Glutamatergic neuron (in vitro differentiated cells): ENCODE results near the gene ATP2B2. TPM values are rescaled to one million over a fixed set of nuclear protein-coding genes. Genes with fewer than 3 reads are reported as not detected.

Source experiments
- DNase-seq: peaks from one replicate; pipeline ENCODE4 v3.0.0; 2022
- H3K27ac Mint-ChIP-seq: one replicate; pipeline ENCODE4 v1.8.0; 2020; ENCODE audit warnings: mild to moderate bottlenecking, mixed read lengths, inconsistent platforms; ENCODE audit not compliant: unreplicated experiment
- H3K27me3 Mint-ChIP-seq: one replicate; pipeline ENCODE4 v1.8.0; 2020; ENCODE audit warnings: mild to moderate bottlenecking, moderate library complexity, mixed read lengths, inconsistent platforms; ENCODE audit not compliant: unreplicated experiment
- H3K36me3 Mint-ChIP-seq: one replicate; pipeline ENCODE4 v1.8.0; 2020; ENCODE audit warnings: mild to moderate bottlenecking, mixed read lengths, inconsistent platforms; ENCODE audit not compliant: unreplicated experiment
- H3K4me1 Mint-ChIP-seq: one replicate; pipeline ENCODE4 v1.8.0; 2020; ENCODE audit warnings: mild to moderate bottlenecking, low read depth, mixed read lengths, inconsistent platforms; ENCODE audit not compliant: unreplicated experiment
- H3K4me3 Mint-ChIP-seq: one replicate; pipeline ENCODE4 v1.8.0; 2020; ENCODE audit warnings: mild to moderate bottlenecking, mixed read lengths, inconsistent platforms; ENCODE audit not compliant: unreplicated experiment
- H3K9me3 Mint-ChIP-seq: one replicate; pipeline ENCODE4 v1.8.0; 2020; ENCODE audit warnings: mild to moderate bottlenecking, moderate library complexity, mixed read lengths, inconsistent platforms; ENCODE audit not compliant: unreplicated experiment
- total RNA-seq: library from RNA; stranded (reverse); fragmentation: NEBNext Ultra II Directional; extraction: Animal tissue kit (Norgen Biotek cat#: 25700); gene quantifications from one replicate; pipeline ENCODE4 v1.2.1, GENCODE V29; 2021; ENCODE audit not compliant: unreplicated experiment
- TF ChIP-seq, protein P1 (sequence below): fragments of 200-600 bp; sonication (generic); IDR thresholded peaks from one replicate; pipeline ENCODE4 v1.5.0; 2021; ENCODE audit not compliant: partially characterized antibody, unreplicated experiment

The ATP2B2 gene
- total RNA-seq, 1 donor from 2014 or later = 31.2 TPM

DNA sequence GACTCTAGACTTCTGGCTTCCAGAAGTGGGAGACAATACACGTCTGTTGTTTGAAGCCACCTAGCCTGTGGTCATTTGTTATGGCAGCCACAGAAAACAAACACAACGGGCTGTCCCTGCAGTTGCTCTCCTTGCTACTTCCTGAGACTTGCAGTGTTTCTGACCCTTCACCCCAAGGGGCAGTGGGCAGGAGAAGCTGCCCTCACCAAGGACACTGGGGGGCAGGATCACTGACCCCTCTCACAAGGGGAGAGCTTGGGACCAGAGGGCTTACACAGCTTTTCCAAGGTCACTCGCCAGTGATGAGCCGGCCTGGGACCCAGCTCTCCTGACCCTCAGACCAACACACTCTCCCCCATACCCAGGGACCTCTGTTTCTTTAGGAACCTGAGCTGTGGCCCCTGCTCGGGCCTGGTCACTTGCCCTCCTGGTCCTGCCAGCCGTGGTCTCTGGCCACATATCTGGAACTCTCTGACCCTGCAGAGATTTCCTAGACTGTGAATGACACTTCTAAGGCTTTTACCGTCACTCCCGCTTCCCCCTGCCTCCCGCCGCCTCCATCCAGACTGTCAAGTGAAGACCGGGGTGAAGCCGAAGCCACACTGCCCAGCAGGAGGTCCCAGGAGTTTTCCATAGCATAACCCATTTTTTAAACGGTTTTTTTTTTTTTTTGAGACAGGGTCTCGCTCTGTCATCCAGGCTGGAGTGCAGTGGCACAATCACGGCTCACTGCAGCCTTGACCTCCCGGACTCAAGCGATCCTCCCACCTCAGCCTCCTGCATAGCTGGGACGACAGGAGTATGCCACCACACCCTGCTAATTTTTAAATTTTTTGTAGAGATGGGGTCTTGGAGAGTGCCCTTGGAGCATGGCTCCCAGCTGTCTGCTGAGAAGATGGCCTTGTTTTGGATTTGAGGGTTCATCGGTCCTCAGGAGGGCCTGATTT, 4.4 kb downstream of the ATP2B2 start:
- H3K27ac Mint-ChIP-seq = no peak overlapping the region
- no peak overlapping the region for H3K4me3 Mint-ChIP-seq
- H3K4me1 Mint-ChIP-seq = peaks cover 11% of the 10 kb centered on the region
- no peaks in the 10 kb centered on the region for H3K27me3 Mint-ChIP-seq
- TF ChIP-seq, protein P1, sequence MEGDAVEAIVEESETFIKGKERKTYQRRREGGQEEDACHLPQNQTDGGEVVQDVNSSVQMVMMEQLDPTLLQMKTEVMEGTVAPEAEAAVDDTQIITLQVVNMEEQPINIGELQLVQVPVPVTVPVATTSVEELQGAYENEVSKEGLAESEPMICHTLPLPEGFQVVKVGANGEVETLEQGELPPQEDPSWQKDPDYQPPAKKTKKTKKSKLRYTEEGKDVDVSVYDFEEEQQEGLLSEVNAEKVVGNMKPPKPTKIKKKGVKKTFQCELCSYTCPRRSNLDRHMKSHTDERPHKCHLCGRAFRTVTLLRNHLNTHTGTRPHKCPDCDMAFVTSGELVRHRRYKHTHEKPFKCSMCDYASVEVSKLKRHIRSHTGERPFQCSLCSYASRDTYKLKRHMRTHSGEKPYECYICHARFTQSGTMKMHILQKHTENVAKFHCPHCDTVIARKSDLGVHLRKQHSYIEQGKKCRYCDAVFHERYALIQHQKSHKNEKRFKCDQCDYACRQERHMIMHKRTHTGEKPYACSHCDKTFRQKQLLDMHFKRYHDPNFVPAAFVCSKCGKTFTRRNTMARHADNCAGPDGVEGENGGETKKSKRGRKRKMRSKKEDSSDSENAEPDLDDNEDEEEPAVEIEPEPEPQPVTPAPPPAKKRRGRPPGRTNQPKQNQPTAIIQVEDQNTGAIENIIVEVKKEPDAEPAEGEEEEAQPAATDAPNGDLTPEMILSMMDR = no peak
- DNase-seq = no peak
- H3K36me3 Mint-ChIP-seq = no peaks in the 10 kb centered on the region
- H3K9me3 Mint-ChIP-seq = peaks cover 1% of the 10 kb centered on the region

- Mint-ChIP-seq H3K4me1 (peaks cover 9% of the 10 kb centered on the region), H3K27me3 (no peaks in the 10 kb centered on the region), H3K36me3 (no peaks in the 10 kb centered on the region), H3K27ac (no peak overlapping the region), H3K4me3 (no peak overlapping the region), H3K9me3 (peaks cover 3% of the 10 kb centered on the region)
- TF ChIP-seq, protein P1 = no peak
- DNase-seq = no peak
Observed at GRCh38 chr3:10498271-10498670, 7.1 kb downstream of the ATP2B2 start.

GRCh38 chr3:10497439-10497838, 7.9 kb downstream of the ATP2B2 start:
- no peaks in the 10 kb centered on the region for H3K36me3 Mint-ChIP-seq
- no peak overlapping the region for H3K4me3 Mint-ChIP-seq
- H3K27me3 Mint-ChIP-seq = no peaks in the 10 kb centered on the region
- no peak for DNase-seq
- peaks cover 2% of the 10 kb centered on the region for H3K9me3 Mint-ChIP-seq
- TF ChIP-seq, protein P1 = no peak
- H3K27ac Mint-ChIP-seq = no peak overlapping the region
- H3K4me1 Mint-ChIP-seq = peaks cover 14% of the 10 kb centered on the region

DNA sequence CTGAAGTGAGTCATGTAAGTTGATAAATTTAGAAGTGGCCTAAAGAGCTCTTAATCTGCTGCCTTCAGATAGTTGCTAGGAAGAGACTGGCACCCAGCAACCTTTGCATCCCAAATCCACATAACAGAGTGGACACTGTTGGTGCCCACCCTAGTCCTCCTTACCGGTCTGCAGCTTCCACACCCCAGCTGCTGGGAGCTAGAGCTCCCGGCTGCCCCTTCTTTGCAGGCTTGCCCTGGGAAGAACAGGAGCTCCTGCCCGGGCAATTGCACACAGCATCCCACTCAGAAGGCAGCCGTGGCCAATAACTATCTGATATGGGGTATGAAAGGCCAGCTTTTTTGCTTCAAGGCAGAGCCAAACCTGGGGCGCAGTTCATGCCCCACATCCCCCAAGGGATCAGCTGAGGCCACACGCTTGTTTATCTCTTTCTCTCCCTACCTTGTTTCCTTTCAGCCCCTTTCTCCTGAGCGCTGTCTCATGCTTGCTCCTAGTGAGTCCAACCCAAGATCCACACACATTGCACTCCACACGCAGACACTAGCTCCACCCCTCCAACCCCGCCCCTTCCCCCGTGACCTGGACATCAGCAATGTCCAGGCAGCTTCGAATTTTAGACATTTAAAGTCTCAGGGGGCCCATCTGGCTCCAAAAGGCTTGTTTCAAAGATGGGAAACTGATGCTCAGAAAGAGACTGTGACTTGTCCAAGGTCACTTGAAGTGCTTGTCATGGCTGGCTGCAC, 9.1 kb downstream of the ATP2B2 start:
- no peak for DNase-seq
- Mint-ChIP-seq H3K27ac (no peak overlapping the region), H3K9me3 (peaks cover 4% of the 10 kb centered on the region), H3K36me3 (no peaks in the 10 kb centered on the region), H3K4me1 (peaks cover 20% of the 10 kb centered on the region), H3K4me3 (no peak overlapping the region), H3K27me3 (no peaks in the 10 kb centered on the region)
- TF ChIP-seq, protein P1 = no peak
